ENCODE data around the gene MTUS2.

GRCh38 chr13:29422015-29422414 is 601.9 kb downstream of the MTUS2 start:
- TF ChIP-seq EZH2phosphoT487 (IDR thresholded peaks at IDR 0.05; ENCODE audit: borderline replicate concordance, low read length), result no peak
- no peak for TF ChIP-seq CTCF (conservative IDR thresholded peaks at IDR 0.05; ENCODE audit: low read depth, low read length)
- TF ChIP-seq EZH2 (IDR thresholded peaks at IDR 0.05; ENCODE audit: low read length, unreplicated experiment), result no peak
